Measurements from ENCODE around the gene LRRC10. TPM values are rescaled to one million over a fixed set of nuclear protein-coding genes. Genes with fewer than 3 reads are reported as not detected.

LRRC10 gene
- total and polyA plus RNA-seq, 2 experiments from 2014 or later: 40.8 to 44.0 TPM

- H3K36me3 ChIP-seq: peaks cover 74% of the 10 kb centered on the region
- H3K27ac ChIP-seq: no peak overlapping the region
- no peak for TF ChIP-seq CTCF (IDR thresholded peaks at IDR 0.05; ENCODE audit: low read depth, low read length)
These were observed 21.6 kb downstream of the LRRC10 start for GRCh38 chr12:69589082-69589481.

GRCh38 chr12:69588527-69588926 is 22.2 kb downstream of the LRRC10 start:
- H3K9me3 ChIP-seq (ENCODE audit: low read depth): no peaks in the 10 kb centered on the region
- peaks cover 68% of the 10 kb centered on the region for H3K36me3 ChIP-seq
- H3K4me3 ChIP-seq: no peak overlapping the region
- H3K27ac ChIP-seq: no peak overlapping the region
- no peaks in the 10 kb centered on the region for H3K27me3 ChIP-seq
- TF ChIP-seq CTCF (IDR thresholded peaks at IDR 0.05; ENCODE audit: low read depth, low read length): no peak
- no peaks in the 10 kb centered on the region for H3K4me1 ChIP-seq (ENCODE audit: low read depth)
- DNase-seq (ENCODE audit: low read depth in 1 of 2, low spot score in 1 of 2): no peak

More at GRCh38 chr12:69589082-69589481, 21.6 kb downstream of the LRRC10 start:
- Histone ChIP-seq H3K4me3 (no peak overlapping the region), H3K4me1 (ENCODE audit: low read depth) (no peaks in the 10 kb centered on the region), H3K27me3 (no peaks in the 10 kb centered on the region), H3K9me3 (ENCODE audit: low read depth) (no peaks in the 10 kb centered on the region)
- DNase-seq (ENCODE audit: low read depth in 1 of 2, low spot score in 1 of 2): no peak

- DNase-seq (ENCODE audit: low read depth in 1 of 2, low spot score in 1 of 2): peak; percentile 97 to 99
- peak; percentile 49 for TF ChIP-seq CTCF (IDR thresholded peaks at IDR 0.05; ENCODE audit: low read depth, low read length)
- H3K36me3 ChIP-seq: peaks cover 38% of the 10 kb centered on the region
- H3K27me3 ChIP-seq: no peaks in the 10 kb centered on the region
- peak within 1 kb of the TSS; percentile 79 for H3K4me3 ChIP-seq
- peak within 1 kb of the TSS; percentile 96 for H3K27ac ChIP-seq
- no peaks in the 10 kb centered on the region for H3K9me3 ChIP-seq (ENCODE audit: low read depth)
- no peaks in the 10 kb centered on the region for H3K4me1 ChIP-seq (ENCODE audit: low read depth)
These were observed 25.3 kb downstream of the LRRC10 start, which contains the start of gene CCT2 for GRCh38 chr12:69585189-69586062. Gene CCT2, plus strand, starts transcription at chr12:69585459. Its CDS starts 63 bp downstream, at chr12:69585522.

- Histone ChIP-seq H3K27ac (no peak overlapping the region), H3K27me3 (no peaks in the 10 kb centered on the region), H3K4me1 (ENCODE audit: low read depth) (no peaks in the 10 kb centered on the region), H3K4me3 (no peak overlapping the region), H3K36me3 (peaks cover 16% of the 10 kb centered on the region), H3K9me3 (ENCODE audit: low read depth) (no peaks in the 10 kb centered on the region)
- TF ChIP-seq CTCF (IDR thresholded peaks at IDR 0.05; ENCODE audit: low read depth, low read length): peak; percentile 10
- peak in 1 of 2 donors; percentile 50 for DNase-seq (ENCODE audit: low read depth in 1 of 2, low spot score in 1 of 2)
These were observed 27.5 kb downstream of the LRRC10 start for GRCh38 chr12:69583203-69583602.

GRCh38 chr12:69580074-69580473 is 30.6 kb downstream of the LRRC10 start:
- H3K27me3 ChIP-seq: no peaks in the 10 kb centered on the region
- no peak for DNase-seq (ENCODE audit: low read depth in 1 of 2, low spot score in 1 of 2)
- no peaks in the 10 kb centered on the region for H3K9me3 ChIP-seq (ENCODE audit: low read depth)
- H3K4me1 ChIP-seq (ENCODE audit: low read depth): no peaks in the 10 kb centered on the region
- H3K36me3 ChIP-seq: peaks cover 3% of the 10 kb centered on the region
- no peak for TF ChIP-seq CTCF (IDR thresholded peaks at IDR 0.05; ENCODE audit: low read depth, low read length)
- no peak overlapping the region for H3K27ac ChIP-seq
- no peak overlapping the region for H3K4me3 ChIP-seq
